Measurements from ENCODE around the gene TRIM65. TPM values are rescaled to one million over a fixed set of nuclear protein-coding genes. Genes with fewer than 3 reads are reported as not detected.

The TRIM65 gene
- total RNA-seq, 1 experiment from 2014 or later: 23.1 TPM

- H3K36me3 Mint-ChIP-seq (ENCODE audit: insufficient read depth, unreplicated experiment): peaks cover 26% of the 10 kb centered on the region
- BruUV-seq (replicated peaks): no TSS peak
- H3K9me3 Mint-ChIP-seq (ENCODE audit: unreplicated experiment): no peaks in the 10 kb centered on the region
- Histone ChIP-seq H3K4me1 (no peaks in the 10 kb centered on the region), H3K9me3 (no peaks in the 10 kb centered on the region), H3K27me3 (replicated peaks; ENCODE audit: control insufficient read depth, insufficient read depth, low read length) (no peaks in the 10 kb centered on the region), H3K36me3 (ENCODE audit: control insufficient read depth, insufficient read depth, low read length) (no peaks in the 10 kb centered on the region; the same call in none of the 2 replicates), H3K4me3 (ENCODE audit: low read depth, low read length) (no peak overlapping the region)
- no peaks in the 10 kb centered on the region for H3K27me3 Mint-ChIP-seq (ENCODE audit: insufficient read depth, unreplicated experiment)
- no peak for TF ChIP-seq CTCF (IDR thresholded peaks at IDR 0.05; ENCODE audit: insufficient read depth in 1 of 2, low read depth in 1 of 2, low read length in 1 of 2, severe bottlenecking in 1 of 2, unreplicated experiment in 1 of 2)
- ChIA-PET CTCF (interaction anchor here (0.7 kb wide), 1 partner anchor 516 kb away, joined by 5 read pairs; no protein-coding TSS in a partner anchor), POLR2A (no interaction called here)
- DNase-seq: no peak
- H3K4me3 Mint-ChIP-seq (ENCODE audit: unreplicated experiment): no peak overlapping the region
- intact Hi-C loops (cut with micrococcal nuclease; ENCODE audit: unreplicated experiment): no loop called here
- no peak overlapping the region for H3K27ac Mint-ChIP-seq (ENCODE audit: unreplicated experiment)
- no peaks in the 10 kb centered on the region for H3K4me1 Mint-ChIP-seq (ENCODE audit: low read depth, unreplicated experiment)
These were observed 45.7 kb upstream of the TRIM65 start for GRCh38 chr17:75942473-75942872.

- Mint-ChIP-seq H3K36me3 (ENCODE audit: insufficient read depth, unreplicated experiment) (peaks cover 17% of the 10 kb centered on the region), H3K4me3 (ENCODE audit: unreplicated experiment) (peak overlapping the region; percentile 79), H3K27me3 (ENCODE audit: insufficient read depth, unreplicated experiment) (no peaks in the 10 kb centered on the region), H3K9me3 (ENCODE audit: unreplicated experiment) (no peaks in the 10 kb centered on the region), H3K4me1 (ENCODE audit: low read depth, unreplicated experiment) (no peaks in the 10 kb centered on the region), H3K27ac (ENCODE audit: unreplicated experiment) (peak overlapping the region; percentile 79)
- Histone ChIP-seq H3K36me3 (ENCODE audit: control insufficient read depth, insufficient read depth, low read length) (no peaks in the 10 kb centered on the region; the same call in none of the 2 replicates), H3K27me3 (replicated peaks; ENCODE audit: control insufficient read depth, insufficient read depth, low read length) (no peaks in the 10 kb centered on the region), H3K9me3 (no peaks in the 10 kb centered on the region), H3K4me3 (ENCODE audit: low read depth, low read length) (peak overlapping the region; percentile 17), H3K4me1 (no peaks in the 10 kb centered on the region)
- no peak for TF ChIP-seq CTCF (IDR thresholded peaks at IDR 0.05; ENCODE audit: insufficient read depth in 1 of 2, low read depth in 1 of 2, low read length in 1 of 2, severe bottlenecking in 1 of 2, unreplicated experiment in 1 of 2)
- intact Hi-C loops (cut with micrococcal nuclease; ENCODE audit: unreplicated experiment): loop anchor here (1.0 to 2.0 kb wide), 2 partner anchors 36 to 63 kb away; no protein-coding TSS in a partner anchor
- CTCF ChIA-PET: interaction anchor here (0.5 to 1.2 kb wide), 6 partner anchors 23 to 73 kb away, joined by 3 to 11 read pairs (median 6); partner anchors contain the start of gene MRPL38
- DNase-seq: no peak
- no TSS peak for BruUV-seq (replicated peaks)
- POLR2A ChIA-PET: interaction anchor here (0.6 to 1.3 kb wide), 13 partner anchors 8 to 412 kb away, joined by 3 to 15 read pairs (median 4); partner anchors contain the start of genes ACOX1, MRPL38, PRPSAP1 and TEN1
These were observed 44.7 kb upstream of the TRIM65 start for GRCh38 chr17:75941442-75941819.

- peak; percentile 97 to 98 for DNase-seq
- H3K4me3 Mint-ChIP-seq (ENCODE audit: unreplicated experiment): peak within 1 kb of the TSS; percentile 79
- no TSS peak for BruUV-seq (replicated peaks)
- peak within 1 kb of the TSS; percentile 79 for H3K27ac Mint-ChIP-seq (ENCODE audit: unreplicated experiment)
- ChIA-PET POLR2A (interaction anchor here (0.5 to 1.3 kb wide), 14 partner anchors 8 to 413 kb away, joined by 3 to 15 read pairs (median 4); partner anchors contain the start of genes ACOX1, MRPL38, PRPSAP1 and TEN1), CTCF (interaction anchor here (0.5 to 1.2 kb wide), 6 partner anchors 23 to 73 kb away, joined by 3 to 11 read pairs (median 6); partner anchors contain the start of gene MRPL38)
- H3K36me3 Mint-ChIP-seq (ENCODE audit: insufficient read depth, unreplicated experiment): peaks cover 12% of the 10 kb centered on the region
- H3K9me3 ChIP-seq: no peaks in the 10 kb centered on the region
- H3K27me3 ChIP-seq (replicated peaks; ENCODE audit: control insufficient read depth, insufficient read depth, low read length): no peaks in the 10 kb centered on the region
- no peaks in the 10 kb centered on the region for H3K4me1 ChIP-seq
- H3K36me3 ChIP-seq (ENCODE audit: control insufficient read depth, insufficient read depth, low read length): no peaks in the 10 kb centered on the region; the same call in none of the 2 replicates
- H3K4me1 Mint-ChIP-seq (ENCODE audit: low read depth, unreplicated experiment): no peaks in the 10 kb centered on the region
- intact Hi-C loops (cut with micrococcal nuclease; ENCODE audit: unreplicated experiment): loop anchor here (1.0 to 2.0 kb wide), 2 partner anchors 36 to 64 kb away; no protein-coding TSS in a partner anchor
- H3K27me3 Mint-ChIP-seq (ENCODE audit: insufficient read depth, unreplicated experiment): no peaks in the 10 kb centered on the region
- peak within 1 kb of the TSS; percentile 65 for H3K4me3 ChIP-seq (ENCODE audit: low read depth, low read length)
- H3K9me3 Mint-ChIP-seq (ENCODE audit: unreplicated experiment): no peaks in the 10 kb centered on the region
- no peak for TF ChIP-seq CTCF (IDR thresholded peaks at IDR 0.05; ENCODE audit: insufficient read depth in 1 of 2, low read depth in 1 of 2, low read length in 1 of 2, severe bottlenecking in 1 of 2, unreplicated experiment in 1 of 2)
These were observed 44.1 kb upstream of the TRIM65 start, which contains the start of gene FBF1 for GRCh38 chr17:75940727-75941441. Gene FBF1 (minus strand): TSS chr17:75941042. CDS start chr17:75938149, 2,893 bp downstream.
